Inflammatory macrophage (primary cell): Measurements from ENCODE around the gene PLP2.

Experiments used
- DNase-seq, 2 donors: peaks; one replicate each; pipeline ENCODE4 v3.0.0-alpha.2; 2020 to 2022

Gene PLP2

GRCh38 chrX:49209434-49210251 lies 37.9 kb downstream of the PLP2 start:
- peak; percentile 16 to 68 for DNase-seq

- no peak for DNase-seq
Measured at GRCh38 chrX:49210406-49210805, 38.7 kb downstream of the PLP2 start.

GRCh38 chrX:49211074-49211473 lies 39.4 kb downstream of the PLP2 start:
- no peak for DNase-seq

- DNase-seq, result no peak
Measured at GRCh38 chrX:49212209-49212608, 40.5 kb downstream of the PLP2 start.

- no peak for DNase-seq
Measured at GRCh38 chrX:49212861-49213260, 41.2 kb downstream of the PLP2 start.

GRCh38 chrX:49214416-49214815 lies 42.7 kb downstream of the PLP2 start:
- DNase-seq, result no peak

- no peak for DNase-seq
Measured at GRCh38 chrX:49214996-49215526, 43.4 kb downstream of the PLP2 start.

GRCh38 chrX:49220100-49220499 lies 48.4 kb downstream of the PLP2 start:
- no peak for DNase-seq

- no peak for DNase-seq
Measured at GRCh38 chrX:49221868-49222267, 50.2 kb downstream of the PLP2 start.
